Breast epithelium (tissue), 4 donors: ENCODE measurements around the gene TBXT. TPM values are rescaled to one million over a fixed set of nuclear protein-coding genes. Genes with fewer than 3 reads are reported as not detected.

Experiments
- DNase-seq, 2 donors: peaks; one replicate each; pipeline ENCODE4 v3.0.0-alpha.2; 2019; ENCODE audit warnings: low spot score in 2 of 2
- H3K27ac ChIP-seq, 2 donors: fragments of 200-600 bp; sonication (generic) in 1 of 2; one replicate each; pipeline ENCODE4 v1.5.1; 2016 to 2019; ENCODE audit warnings: mild to moderate bottlenecking in 1 of 2
- H3K27me3 ChIP-seq, 2 donors: fragments of 200-600 bp; sonication (generic) in 1 of 2; one replicate each; pipeline versions ENCODE4 v1.5.1 to v1.6.0; 2017 to 2019; ENCODE audit warnings: control low read depth in 1 of 2, mild to moderate bottlenecking in 1 of 2
- H3K36me3 ChIP-seq: fragments of 200-600 bp; one replicate; pipeline ENCODE4 v1.5.1; 2019
- H3K4me1 ChIP-seq, 2 donors: fragments of 200-600 bp; sonication (generic); one replicate each; pipeline ENCODE4 v1.5.1; 2016 to 2019; ENCODE audit warnings: control low read depth in 1 of 2
- H3K4me3 ChIP-seq, 3 donors: fragments of 200-600 bp; sonication (generic); 1 replicate in 2 of 3; 2 replicates in 1 of 3; pipeline ENCODE4 v1.5.1; 2016 to 2019; ENCODE audit warnings: mild to moderate bottlenecking in 3 of 3, moderate library complexity in 2 of 3
- H3K9me3 ChIP-seq, 2 donors: fragments of 200-600 bp; sonication (generic) in 1 of 2; one replicate each; pipeline ENCODE4 v1.5.1; 2016 to 2019; ENCODE audit warnings: control low read depth in 1 of 2
- POLR2A ChIP-seq: fragments of 450-650 bp; IDR thresholded peaks from one replicate; pipeline ENCODE4 v1.6.1; 2016; ENCODE audit warnings: antibody characterized with exemption, mild to moderate bottlenecking, moderate library complexity
- POLR2AphosphoS5 ChIP-seq, 3 donors: sonication (generic); formaldehyde crosslinking; IDR thresholded peaks; one replicate each; pipeline ENCODE4 v1.6.1; 2017; ENCODE audit warnings: antibody characterized with exemption in 3 of 3
- intact Hi-C: fragments of 100-400 bp; cut with DNase I; formaldehyde crosslinking; loops from one replicate; pipeline ENCODE4 v1.15.1; 2023; ENCODE audit warnings: low total_unique reads
- total RNA-seq, 3 donors: library from RNA; depleted of rRNA; stranded (reverse); fragments of >200 nt; gene quantifications; one replicate each; pipeline ENCODE4 v1.1.0, GENCODE V29; 2016
- TF ChIP-seq, protein P1 (sequence below), 3 donors: fragments of 450-650 bp; IDR thresholded peaks; one replicate each; pipeline ENCODE4 v1.5.1; 2016 to 2017; ENCODE audit warnings: antibody characterized with exemption in 3 of 3, mild to moderate bottlenecking in 3 of 3, moderate library complexity in 3 of 3

TBXT gene, protein sequence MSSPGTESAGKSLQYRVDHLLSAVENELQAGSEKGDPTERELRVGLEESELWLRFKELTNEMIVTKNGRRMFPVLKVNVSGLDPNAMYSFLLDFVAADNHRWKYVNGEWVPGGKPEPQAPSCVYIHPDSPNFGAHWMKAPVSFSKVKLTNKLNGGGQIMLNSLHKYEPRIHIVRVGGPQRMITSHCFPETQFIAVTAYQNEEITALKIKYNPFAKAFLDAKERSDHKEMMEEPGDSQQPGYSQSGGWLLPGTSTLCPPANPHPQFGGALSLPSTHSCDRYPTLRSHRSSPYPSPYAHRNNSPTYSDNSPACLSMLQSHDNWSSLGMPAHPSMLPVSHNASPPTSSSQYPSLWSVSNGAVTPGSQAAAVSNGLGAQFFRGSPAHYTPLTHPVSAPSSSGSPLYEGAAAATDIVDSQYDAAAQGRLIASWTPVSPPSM
- not detected for total RNA-seq

DNA sequence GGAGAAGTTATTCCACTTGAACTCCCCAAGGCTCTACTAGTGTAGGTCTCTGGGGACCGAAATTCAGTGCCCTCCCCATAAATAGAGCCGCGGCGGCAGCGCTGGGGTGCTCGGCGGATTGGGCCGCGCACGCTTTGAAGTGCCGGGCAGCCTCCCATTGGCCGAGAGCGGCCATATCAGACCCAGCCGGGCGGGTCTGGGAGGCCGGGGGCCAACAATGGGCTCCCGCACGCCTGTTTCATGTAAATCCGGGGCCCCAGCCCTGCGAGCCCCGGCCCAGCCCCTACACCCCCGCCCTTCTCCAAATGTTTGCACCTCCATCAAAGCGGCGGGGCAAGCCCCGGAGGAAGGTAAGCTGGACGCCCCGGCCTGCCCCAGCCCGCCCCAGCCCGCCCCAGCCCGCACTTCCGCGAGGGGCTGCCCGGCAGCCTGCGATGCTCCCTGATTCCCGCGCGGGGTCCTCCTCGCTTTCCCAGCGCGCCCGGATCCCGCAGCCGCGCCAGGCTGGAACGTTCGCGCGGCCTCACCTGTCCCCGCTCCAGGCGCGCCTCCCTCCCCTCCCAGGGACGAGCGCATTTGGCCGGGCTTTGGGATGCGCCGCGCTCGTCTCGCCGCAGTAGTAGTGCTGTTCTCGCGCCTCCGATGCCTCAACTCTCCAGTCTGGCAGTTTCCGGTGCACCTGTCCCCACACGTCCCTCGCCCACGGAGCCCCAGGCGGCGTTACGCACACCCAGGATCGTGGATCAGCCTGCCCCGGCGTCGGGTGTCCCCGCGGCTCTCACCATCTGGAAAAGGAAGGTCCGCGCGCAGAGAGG is at the start of gene TBXT:
TBXT (minus strand) TSS at position 51 of the 815 bp plus-strand sequence. CDS start 260 bp downstream, outside the sequence.
- intact Hi-C loops: no loop called here
- Histone ChIP-seq H3K27ac (no peak within 1 kb of the TSS), H3K27me3 (peaks cover 0 to 90% of the 10 kb centered on the region in 2 donors), H3K4me1 (peaks cover 0 to 6% of the 10 kb centered on the region in 2 donors), H3K9me3 (no peaks in the 10 kb centered on the region), H3K4me3 (peak within 1 kb of the TSS; percentile 28 to 59 (median 33)), H3K36me3 (no peaks in the 10 kb centered on the region)
- TF ChIP-seq POLR2A: no peak
- DNase-seq: no peak

- peaks cover 0 to 3% of the 10 kb centered on the region in 2 donors for H3K9me3 ChIP-seq
- no peak overlapping the region for H3K27ac ChIP-seq
- intact Hi-C loops: no loop called here
- no peak overlapping the region for H3K4me3 ChIP-seq
- H3K36me3 ChIP-seq: no peaks in the 10 kb centered on the region
- H3K4me1 ChIP-seq: no peaks in the 10 kb centered on the region
- H3K27me3 ChIP-seq: no peaks in the 10 kb centered on the region
- no peak for TF ChIP-seq POLR2A
- TF ChIP-seq POLR2AphosphoS5 (IDR thresholded peaks at IDR 0.05): no peak
- TF ChIP-seq, protein P1, sequence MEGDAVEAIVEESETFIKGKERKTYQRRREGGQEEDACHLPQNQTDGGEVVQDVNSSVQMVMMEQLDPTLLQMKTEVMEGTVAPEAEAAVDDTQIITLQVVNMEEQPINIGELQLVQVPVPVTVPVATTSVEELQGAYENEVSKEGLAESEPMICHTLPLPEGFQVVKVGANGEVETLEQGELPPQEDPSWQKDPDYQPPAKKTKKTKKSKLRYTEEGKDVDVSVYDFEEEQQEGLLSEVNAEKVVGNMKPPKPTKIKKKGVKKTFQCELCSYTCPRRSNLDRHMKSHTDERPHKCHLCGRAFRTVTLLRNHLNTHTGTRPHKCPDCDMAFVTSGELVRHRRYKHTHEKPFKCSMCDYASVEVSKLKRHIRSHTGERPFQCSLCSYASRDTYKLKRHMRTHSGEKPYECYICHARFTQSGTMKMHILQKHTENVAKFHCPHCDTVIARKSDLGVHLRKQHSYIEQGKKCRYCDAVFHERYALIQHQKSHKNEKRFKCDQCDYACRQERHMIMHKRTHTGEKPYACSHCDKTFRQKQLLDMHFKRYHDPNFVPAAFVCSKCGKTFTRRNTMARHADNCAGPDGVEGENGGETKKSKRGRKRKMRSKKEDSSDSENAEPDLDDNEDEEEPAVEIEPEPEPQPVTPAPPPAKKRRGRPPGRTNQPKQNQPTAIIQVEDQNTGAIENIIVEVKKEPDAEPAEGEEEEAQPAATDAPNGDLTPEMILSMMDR (IDR thresholded peaks at IDR 0.05): no peak
- DNase-seq: no peak
Measured at GRCh38 chr6:166207284-166207561, 39.6 kb upstream of the TBXT start.

GRCh38 chr6:166206510-166207283 is 39.0 kb upstream of the TBXT start:
- Histone ChIP-seq H3K36me3 (no peaks in the 10 kb centered on the region), H3K27me3 (no peaks in the 10 kb centered on the region), H3K4me3 (no peak overlapping the region), H3K27ac (no peak overlapping the region), H3K9me3 (no peaks in the 10 kb centered on the region), H3K4me1 (no peaks in the 10 kb centered on the region)
- no peak for TF ChIP-seq POLR2AphosphoS5 (IDR thresholded peaks at IDR 0.05)
- TF ChIP-seq, protein P1 (IDR thresholded peaks at IDR 0.05): no peak
- TF ChIP-seq POLR2A: no peak
- intact Hi-C loops: no loop called here
- no peak for DNase-seq

- Histone ChIP-seq H3K9me3 (no peaks in the 10 kb centered on the region), H3K4me1 (no peaks in the 10 kb centered on the region), H3K4me3 (no peak overlapping the region), H3K27ac (no peak overlapping the region), H3K36me3 (no peaks in the 10 kb centered on the region), H3K27me3 (no peaks in the 10 kb centered on the region)
- TF ChIP-seq POLR2AphosphoS5 (IDR thresholded peaks at IDR 0.05) (no peak), POLR2A (no peak)
- TF ChIP-seq, protein P1 (IDR thresholded peaks at IDR 0.05): no peak
- DNase-seq: no peak
- intact Hi-C loops: no loop called here
Measured at GRCh38 chr6:166206066-166206465, 38.4 kb upstream of the TBXT start.

DNA sequence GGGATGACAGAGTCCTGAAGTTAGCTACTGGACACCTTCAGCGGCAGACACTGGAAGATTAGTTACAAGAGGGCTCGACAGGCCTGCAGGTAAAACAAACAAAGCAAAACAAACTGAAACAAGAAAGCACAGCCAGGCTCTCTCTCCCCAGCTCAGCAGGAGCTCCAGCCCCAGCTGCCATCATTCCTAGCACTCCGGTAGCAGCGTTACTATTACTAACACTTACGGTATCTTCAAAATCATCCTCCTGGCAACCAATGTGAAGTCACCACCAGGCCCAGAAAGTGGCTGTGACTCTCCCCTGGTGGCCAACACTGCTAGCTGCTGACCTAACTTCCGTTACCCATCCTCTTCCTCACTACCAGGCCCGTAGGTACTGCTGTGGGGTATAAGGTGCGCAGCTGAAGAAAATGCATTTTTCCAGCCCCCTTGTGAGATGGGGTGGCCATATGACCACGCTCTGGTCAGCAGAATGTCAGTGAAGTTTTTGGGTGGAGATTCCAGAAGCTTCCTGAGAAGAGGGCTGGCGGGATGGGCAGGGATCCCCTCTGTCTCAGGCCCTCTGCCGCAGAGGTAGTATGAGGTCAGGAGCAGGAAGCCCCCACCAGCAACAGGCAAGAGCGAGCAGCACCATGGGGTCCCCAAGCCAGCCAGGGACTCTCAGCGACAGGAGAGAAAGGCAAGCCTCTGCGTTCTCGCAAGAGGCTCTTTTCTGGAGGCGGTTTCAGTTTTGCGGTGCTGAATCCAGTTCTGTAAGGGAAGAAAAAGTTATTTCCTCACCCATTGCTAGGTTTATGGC is 37.4 kb upstream of the TBXT start:
- no peaks in the 10 kb centered on the region for H3K36me3 ChIP-seq
- TF ChIP-seq POLR2A: no peak
- TF ChIP-seq, protein P1 (IDR thresholded peaks at IDR 0.05): no peak
- no peak for TF ChIP-seq POLR2AphosphoS5 (IDR thresholded peaks at IDR 0.05)
- intact Hi-C loops: no loop called here
- H3K9me3 ChIP-seq: no peaks in the 10 kb centered on the region
- no peak overlapping the region for H3K27ac ChIP-seq
- H3K4me3 ChIP-seq: no peak overlapping the region
- H3K4me1 ChIP-seq: no peaks in the 10 kb centered on the region
- no peak for DNase-seq
- H3K27me3 ChIP-seq: no peaks in the 10 kb centered on the region
